ENCODE results near the gene RIPK1.
A peak's percentile ranks its signal among the peaks of the same experiment; 100 is the strongest.
"Not testable (repeated sequence)": the region's sequence is repeated elsewhere in the genome, so short reads cannot be mapped to it uniquely, and the experiment has no call there.

Gene RIPK1

GRCh38 chr6:3137057-3137777 lies 68.9 kb downstream of the RIPK1 start:
- DNase-seq = no peak

GRCh38 chr6:3137873-3138272 lies 69.6 kb downstream of the RIPK1 start:
- not testable (repeated sequence) for DNase-seq

DNA sequence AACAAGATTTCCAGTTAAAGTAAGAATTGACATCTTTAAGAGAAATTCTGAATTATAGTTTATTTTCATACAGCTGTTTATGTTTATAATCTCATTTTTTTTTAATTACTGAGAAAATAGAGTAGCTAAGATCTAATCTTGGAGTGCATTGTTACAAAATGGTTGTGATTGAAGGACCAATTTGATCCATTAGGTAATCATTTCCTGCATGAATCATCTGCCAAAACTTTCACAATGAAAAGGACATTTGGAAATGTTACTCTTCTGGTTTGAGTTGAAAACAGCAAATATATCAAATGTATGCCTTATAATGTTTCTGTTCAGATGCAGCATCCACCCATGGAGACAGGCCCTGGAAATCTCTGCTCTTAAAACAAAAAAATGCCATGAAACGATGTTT lies 70.0 kb downstream of the RIPK1 start:
- peak; percentile 38 to 77 (median 74) for DNase-seq

DNA sequence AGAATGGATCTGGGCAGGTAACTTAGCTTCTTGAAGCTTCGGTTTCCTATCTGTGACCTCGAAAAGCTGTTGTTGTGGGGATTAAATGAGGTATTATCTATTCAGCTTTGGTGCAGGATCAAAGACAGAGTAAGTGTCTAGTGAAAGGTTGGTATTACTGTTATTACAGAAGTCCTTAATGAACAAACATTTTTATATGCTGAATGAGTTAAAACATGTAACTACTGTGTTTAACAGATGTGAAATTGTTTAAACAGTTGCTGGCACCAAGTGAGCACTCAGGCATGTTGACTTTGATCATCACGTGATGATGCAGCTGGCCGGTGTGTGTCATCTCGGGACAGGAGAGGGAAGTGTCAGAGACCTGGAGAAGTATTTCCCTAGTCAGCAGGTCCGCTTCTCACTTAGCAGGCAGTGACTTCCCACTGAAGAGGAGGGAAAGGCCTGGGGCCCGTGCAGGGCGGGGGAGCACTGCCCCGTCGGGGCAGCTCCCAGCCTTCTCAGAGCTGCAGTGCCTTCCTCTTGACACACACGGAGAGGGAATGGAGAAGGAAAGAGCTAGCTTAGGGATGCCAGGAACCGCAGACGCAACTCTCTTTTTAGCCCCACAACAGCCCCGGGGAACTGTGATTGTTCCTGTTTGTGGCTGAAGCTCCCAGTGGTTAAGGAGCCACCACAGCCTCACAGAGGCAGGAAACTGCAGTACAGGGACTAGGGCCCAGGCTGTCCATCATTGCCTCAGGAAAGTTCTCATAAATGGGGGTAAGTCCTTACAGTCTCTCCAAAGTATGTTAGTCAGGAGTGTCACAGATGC lies 71.0 kb downstream of the RIPK1 start:
- DNase-seq = peak; percentile 88 to 93 (median 92)

DNA sequence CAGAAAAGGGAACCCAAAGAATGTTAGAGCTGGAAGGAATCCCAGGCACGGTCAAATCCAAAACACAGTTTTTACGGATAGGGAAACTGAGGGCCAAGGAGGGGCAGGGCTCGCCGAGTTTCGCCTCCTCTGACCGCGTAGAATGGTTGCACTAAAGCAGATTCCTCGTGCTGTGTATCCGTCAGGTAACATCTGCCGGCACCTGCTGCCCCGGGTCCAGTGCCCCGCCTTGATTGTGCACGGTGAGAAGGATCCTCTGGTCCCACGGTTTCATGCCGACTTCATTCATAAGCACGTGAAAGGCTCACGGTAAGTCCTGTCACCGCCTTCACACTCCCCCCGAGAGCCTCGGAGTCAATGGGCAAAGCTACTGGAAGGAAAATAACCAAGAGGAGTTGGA lies 71.9 kb downstream of the RIPK1 start:
- no peak for DNase-seq

DNA sequence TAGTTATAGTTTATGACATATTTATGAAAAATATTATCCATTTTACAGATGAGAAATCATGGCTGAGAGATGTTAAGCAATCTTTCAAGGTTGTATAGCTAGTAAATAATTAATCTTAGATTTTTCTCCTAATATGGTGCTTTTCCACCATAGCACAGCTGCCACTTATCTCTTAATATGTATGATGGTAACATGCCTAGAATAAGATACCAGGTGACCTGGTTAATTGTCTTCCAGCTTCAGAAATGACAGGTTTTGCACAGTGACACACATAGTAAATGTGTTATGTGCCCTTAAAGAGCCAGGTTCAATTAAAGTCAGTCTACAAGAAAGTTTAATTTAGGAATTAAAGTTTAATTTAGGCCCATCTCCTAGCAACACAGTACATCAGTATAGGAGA lies 74.2 kb downstream of the RIPK1 start:
- no peak for DNase-seq

DNA sequence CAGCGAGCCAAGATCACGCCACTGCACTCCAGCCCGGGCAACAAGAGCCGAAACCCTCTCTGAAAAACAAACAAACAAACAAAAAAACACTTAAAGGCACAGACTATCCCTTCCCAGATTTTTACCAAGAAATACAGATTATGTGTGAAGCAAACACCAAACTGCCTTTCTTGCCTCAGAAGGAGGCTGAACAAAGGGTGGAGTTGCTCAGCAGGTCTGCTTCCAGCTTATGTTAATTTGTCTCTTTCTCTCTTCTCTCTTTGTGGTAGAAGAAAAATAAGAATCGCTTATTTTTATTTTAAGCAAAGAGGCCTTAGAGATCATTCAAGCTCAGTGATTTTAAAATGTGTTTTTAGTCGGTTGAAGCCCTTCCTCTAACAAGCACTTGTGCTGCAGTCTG lies 74.9 kb downstream of the RIPK1 start:
- no peak for DNase-seq

GRCh38 chr6:3144571-3144970 lies 76.3 kb downstream of the RIPK1 start:
- DNase-seq = no peak

DNA sequence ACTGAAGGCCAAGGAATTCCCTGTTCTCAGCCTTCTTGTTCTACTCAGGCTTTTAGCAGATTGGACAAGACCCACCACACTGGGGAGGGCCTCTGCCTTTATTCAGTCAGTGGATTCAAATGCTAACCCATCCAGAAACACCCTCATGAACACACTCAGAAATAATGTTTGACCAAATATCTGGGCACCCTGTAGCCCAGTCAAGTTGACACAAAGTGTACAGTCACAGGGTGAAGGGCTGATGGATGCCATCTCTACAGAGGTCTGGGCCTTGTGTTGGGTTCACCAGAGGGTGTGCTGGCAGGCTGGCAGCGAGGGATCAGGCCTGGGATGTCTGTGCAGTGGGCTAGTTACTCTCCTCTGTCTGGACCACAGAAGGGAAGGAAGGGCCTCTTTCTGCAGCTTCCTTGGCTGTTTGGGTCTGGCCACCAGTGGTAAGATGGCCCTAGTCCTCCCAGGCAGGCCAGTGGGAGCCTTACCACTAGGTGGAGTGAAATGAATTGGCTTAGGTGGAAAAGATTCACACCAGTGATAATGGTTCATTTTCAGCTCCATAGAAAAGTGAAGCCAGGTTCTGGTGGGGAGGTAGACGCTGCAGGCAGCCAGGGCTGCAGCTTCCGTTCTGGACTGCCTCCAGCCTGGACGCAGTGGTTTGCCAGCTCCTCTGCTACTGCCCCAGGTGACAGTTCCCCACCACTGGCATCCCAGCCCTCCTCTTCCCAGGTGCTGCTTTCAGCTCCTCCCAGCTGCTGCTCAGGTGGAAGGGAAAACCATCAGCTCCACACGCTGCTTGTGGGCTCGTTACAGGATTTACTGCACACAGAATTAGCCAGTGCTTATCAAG lies 79.8 kb downstream of the RIPK1 start:
- DNase-seq = no peak

DNA sequence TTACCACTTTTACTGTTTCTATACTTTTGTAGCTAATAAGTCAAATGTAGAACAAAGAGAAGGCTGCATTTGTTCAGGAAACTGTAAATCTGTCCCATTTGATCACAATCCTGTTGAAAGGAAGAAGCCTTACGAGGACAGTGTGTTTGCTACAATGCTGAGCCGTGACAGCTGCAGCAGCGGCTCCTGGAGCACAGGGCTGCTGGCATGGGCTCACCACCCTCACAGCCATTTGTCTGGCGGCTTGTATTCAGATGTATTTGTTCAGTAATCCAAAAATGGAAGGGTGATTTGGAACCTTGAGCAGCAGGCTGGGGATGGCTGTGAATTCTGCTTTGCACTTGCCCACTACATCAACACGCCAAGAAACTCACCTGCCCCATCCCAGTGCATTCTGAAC lies 83.4 kb downstream of the RIPK1 start:
- no peak for DNase-seq

GRCh38 chr6:3152689-3153088 lies 84.4 kb downstream of the RIPK1 start:
- no peak for DNase-seq

GRCh38 chr6:3155416-3155815 lies 87.1 kb downstream of the RIPK1 start:
- DNase-seq = not testable (repeated sequence)

DNA sequence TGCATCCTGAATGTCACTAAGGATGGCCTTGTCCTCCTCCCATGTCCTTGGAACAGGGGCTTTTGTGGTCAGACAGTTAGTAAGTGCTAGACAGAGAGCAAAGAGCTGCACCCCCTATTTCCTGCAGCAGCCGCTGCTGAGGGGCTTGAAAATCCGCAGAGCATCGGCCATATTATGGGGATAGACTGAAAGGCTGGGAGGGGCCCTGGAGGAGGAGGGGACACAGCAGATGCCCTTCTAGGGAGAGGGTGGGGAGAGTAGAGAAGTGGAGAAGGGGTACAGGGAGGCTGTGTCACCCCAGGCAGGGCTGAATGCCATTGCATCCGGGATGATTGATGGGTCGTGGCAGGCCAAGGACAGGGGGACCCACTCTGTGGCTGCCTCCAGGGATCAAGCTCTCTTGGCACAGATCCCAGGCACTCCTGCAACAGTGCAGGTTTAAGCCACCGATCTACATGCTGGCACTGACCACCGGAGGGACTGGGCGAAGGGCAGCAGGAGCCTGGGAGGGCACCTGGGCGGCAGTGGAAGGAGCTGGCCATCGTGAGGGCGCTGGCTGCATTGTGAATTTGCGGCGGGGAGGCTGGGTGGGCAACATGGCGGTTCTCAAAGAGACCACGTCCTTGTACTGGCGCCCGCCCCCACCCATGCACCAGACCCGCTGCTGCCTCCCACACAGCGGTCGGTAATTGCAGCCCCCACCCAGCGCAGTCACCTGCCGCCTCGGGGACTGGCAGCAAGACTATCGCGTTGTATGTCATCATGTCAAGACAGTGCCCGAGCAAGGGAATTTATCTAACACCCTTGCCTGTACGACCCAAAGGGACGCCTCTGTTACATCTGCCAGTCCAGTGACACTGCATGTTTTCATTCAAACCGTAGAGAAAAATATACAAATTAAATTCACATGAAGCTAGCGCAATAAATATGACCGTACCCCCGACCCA lies 88.2 kb downstream of the RIPK1 start:
- DNase-seq = peak in 1 of 3 donors; percentile 35

- DNase-seq = peak; percentile 90 to 98 (median 95)
These were observed 89.0 kb downstream of the RIPK1 start, which contains the start of gene TUBB2A for GRCh38 chr6:3157131-3157933. Gene TUBB2A, minus strand, starts transcription at chr6:3157544. Its CDS starts 81 bp downstream, at chr6:3157463.

- peak; percentile 52 to 60 (median 57) for DNase-seq
These were observed 91.8 kb downstream of the RIPK1 start for GRCh38 chr6:3159805-3160781.

DNA sequence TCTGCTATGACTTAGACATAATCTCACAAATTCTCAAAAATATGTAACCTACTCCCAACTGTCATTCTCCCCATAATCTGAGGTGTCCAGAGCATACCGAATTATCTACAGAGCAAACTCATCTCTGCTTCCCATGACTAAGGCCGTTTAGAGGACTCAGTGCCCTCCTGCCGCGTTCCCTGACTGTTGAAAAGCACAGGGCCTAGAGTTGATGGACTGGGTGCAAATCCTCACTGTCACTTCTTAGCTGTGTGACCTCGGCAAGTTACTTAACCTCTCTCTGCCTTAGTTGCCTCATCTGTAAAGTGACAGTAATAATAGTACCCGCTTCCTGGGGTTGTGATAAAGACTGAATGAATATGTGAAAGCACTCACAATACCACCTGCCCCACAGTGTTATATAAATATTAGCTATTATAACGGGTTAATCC lies 93.8 kb downstream of the RIPK1 start:
- DNase-seq = no peak

GRCh38 chr6:3162565-3163247 lies 94.4 kb downstream of the RIPK1 start:
- peak; percentile 65 to 81 (median 69) for DNase-seq

GRCh38 chr6:3163248-3163594 lies 94.9 kb downstream of the RIPK1 start:
- peak in 1 of 3 donors; percentile 61 for DNase-seq

DNA sequence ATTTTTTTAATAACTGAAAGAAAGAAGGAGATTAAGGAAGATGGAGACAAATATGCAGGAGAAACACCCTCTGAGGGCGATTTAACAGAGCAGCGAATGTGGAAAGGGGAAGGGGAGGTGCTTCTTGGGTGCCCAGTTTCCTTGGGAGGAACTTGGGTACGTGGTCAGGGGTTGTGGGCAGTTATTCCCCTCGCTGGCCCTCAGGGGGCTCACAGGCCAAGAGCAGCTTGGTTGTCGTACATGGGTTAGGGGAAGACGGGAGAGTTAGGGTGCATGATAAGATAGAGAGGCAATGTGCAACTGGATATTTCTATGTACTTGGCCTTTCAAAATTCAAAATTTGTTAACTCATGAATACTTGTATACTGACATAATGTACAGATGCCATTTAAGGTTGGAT lies 96.1 kb downstream of the RIPK1 start:
- DNase-seq = no peak

All from suppressor macrophage treated with lipopolysaccharide for 1 hour (primary cell).